Upper lobe of left lung (tissue), 6 donors: Measurements from ENCODE around the gene ZBED4. TPM values are rescaled to one million over a fixed set of nuclear protein-coding genes. Genes with fewer than 3 reads are reported as not detected.

ENCODE experiments used
- ATAC-seq, 2 donors: fragments of 200-7000 bp; cut with Tn5 transposase; one replicate each; pipeline ENCODE4 v1.9.1; 2022; ENCODE audit warnings: mild to moderate bottlenecking in 2 of 2, moderate library complexity in 2 of 2; ENCODE audit not compliant: low FRiP score in 2 of 2
- DNase-seq, 2 donors: peaks; one replicate each; pipeline ENCODE4 v3.0.0-alpha.2; 2019 to 2020
- H3K27ac ChIP-seq, 4 donors: fragments of 200-600 bp; sonication (generic); one replicate each; pipeline ENCODE4 v1.5.1; 2016 to 2019
- H3K27me3 ChIP-seq, 4 donors: fragments of 200-600 bp; sonication (generic); one replicate each; pipeline ENCODE4 v1.5.1; 2017 to 2019
- H3K36me3 ChIP-seq, 4 donors: fragments of 200-600 bp; sonication (generic); one replicate each; pipeline ENCODE4 v1.5.1; 2016 to 2019
- H3K4me1 ChIP-seq, 4 donors: fragments of 200-600 bp; sonication (generic); one replicate each; pipeline ENCODE4 v1.5.1; 2018 to 2019
- H3K4me3 ChIP-seq, 4 donors: fragments of 200-600 bp; sonication (generic); one replicate each; pipeline ENCODE4 v1.5.1; 2017 to 2019; ENCODE audit warnings: mild to moderate bottlenecking in 2 of 4, moderate library complexity in 1 of 4
- H3K9me3 ChIP-seq, 4 donors: fragments of 200-600 bp; sonication (generic); one replicate each; pipeline ENCODE4 v1.5.1; 2018 to 2019
- EP300 ChIP-seq, 4 donors: sonication (generic); formaldehyde crosslinking; IDR thresholded peaks; one replicate each; pipeline ENCODE4 v1.5.1; 2017; ENCODE audit warnings: antibody characterized with exemption in 4 of 4, control low read depth in 2 of 4
- POLR2A ChIP-seq, 4 donors: fragments of 450-650 bp; IDR thresholded peaks; one replicate each; pipeline ENCODE4 v1.5.1; 2016 to 2017; ENCODE audit warnings: antibody characterized with exemption in 4 of 4, mild to moderate bottlenecking in 2 of 4
- POLR2AphosphoS5 ChIP-seq, 2 donors: sonication (generic); formaldehyde crosslinking; IDR thresholded peaks; one replicate each; pipeline ENCODE4 v1.5.1; 2017; ENCODE audit warnings: antibody characterized with exemption in 2 of 2
- WGBS, 2 donors: methylation state at CpG; one replicate each; pipeline ENCODE4 v1.1.5; 2017 to 2018; 5-methylcytosine and 5-hydroxymethylcytosine counted together
- total RNA-seq, 6 donors: library from RNA; depleted of rRNA in 4 of 6; stranded (reverse); fragments of >200 nt in 4 of 6; gene quantifications; one replicate each; pipeline versions ENCODE4 v1.1.0 to v1.2.1, GENCODE V29; 2016 to 2021
- TF ChIP-seq, protein P1 (sequence below), 6 experiments: fragments of 450-650 bp in 4 of 6; fragments of 200-600 bp in 2 of 6; sonication (generic) in 2 of 6; IDR thresholded peaks; one replicate each; pipeline ENCODE4 v1.5.1; 2016 to 2019; ENCODE audit warnings: antibody characterized with exemption in 6 of 6
- donor health status: DM: no; HTN: no; CAD: no; lungs with moderate emphysema.
- donor health status: DM: no; HTN: yes; CAD: no; lungs with severe emphysema.

Gene ZBED4
- total RNA-seq, 6 donors from 2014 or later = 10.8 to 19.9 (median 15.5) TPM

DNA sequence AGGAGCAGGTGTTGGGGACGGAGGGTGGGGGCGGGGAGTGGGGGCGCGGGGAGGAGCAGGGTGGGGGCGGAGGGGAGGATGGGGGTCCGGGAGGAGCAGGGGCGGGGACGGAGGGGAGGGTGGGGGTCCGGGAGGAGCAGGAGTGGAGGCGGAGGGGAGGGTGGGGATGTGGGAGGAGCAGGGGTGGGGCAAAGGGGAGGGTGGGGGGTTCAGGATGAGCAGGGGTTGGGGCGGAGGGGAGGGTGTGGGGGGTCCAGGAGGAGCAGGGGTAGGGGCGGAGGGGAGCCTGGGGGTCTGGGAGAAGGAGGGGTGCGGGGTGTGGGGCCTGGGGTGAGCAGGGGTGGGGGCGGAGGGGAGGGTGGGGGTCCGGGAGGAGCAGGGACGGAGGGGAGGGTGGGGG, 81.9 kb downstream of the ZBED4 start:
- H3K9me3 ChIP-seq = no peaks in the 10 kb centered on the region
- DNase-seq (no peak), ATAC-seq (no peak)
- peaks cover 58 to 87% (median 66%) of the 10 kb centered on the region in 4 donors for H3K4me1 ChIP-seq
- TF ChIP-seq POLR2A (IDR thresholded peaks at IDR 0.05) = no peak
- TF ChIP-seq, protein P1, sequence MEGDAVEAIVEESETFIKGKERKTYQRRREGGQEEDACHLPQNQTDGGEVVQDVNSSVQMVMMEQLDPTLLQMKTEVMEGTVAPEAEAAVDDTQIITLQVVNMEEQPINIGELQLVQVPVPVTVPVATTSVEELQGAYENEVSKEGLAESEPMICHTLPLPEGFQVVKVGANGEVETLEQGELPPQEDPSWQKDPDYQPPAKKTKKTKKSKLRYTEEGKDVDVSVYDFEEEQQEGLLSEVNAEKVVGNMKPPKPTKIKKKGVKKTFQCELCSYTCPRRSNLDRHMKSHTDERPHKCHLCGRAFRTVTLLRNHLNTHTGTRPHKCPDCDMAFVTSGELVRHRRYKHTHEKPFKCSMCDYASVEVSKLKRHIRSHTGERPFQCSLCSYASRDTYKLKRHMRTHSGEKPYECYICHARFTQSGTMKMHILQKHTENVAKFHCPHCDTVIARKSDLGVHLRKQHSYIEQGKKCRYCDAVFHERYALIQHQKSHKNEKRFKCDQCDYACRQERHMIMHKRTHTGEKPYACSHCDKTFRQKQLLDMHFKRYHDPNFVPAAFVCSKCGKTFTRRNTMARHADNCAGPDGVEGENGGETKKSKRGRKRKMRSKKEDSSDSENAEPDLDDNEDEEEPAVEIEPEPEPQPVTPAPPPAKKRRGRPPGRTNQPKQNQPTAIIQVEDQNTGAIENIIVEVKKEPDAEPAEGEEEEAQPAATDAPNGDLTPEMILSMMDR (IDR thresholded peaks at IDR 0.05) = no peak
- peak overlapping the region; percentile 95 to 100 (median 98) for H3K27ac ChIP-seq
- H3K36me3 ChIP-seq = no peaks in the 10 kb centered on the region
- no CpG with 5 or more reads among the region's 16 CpGs for WGBS, 2 donors
- H3K27me3 ChIP-seq = no peaks in the 10 kb centered on the region
- H3K4me3 ChIP-seq = peak overlapping the region in 3 of 4 donors; percentile 45 to 61 (median 61)

- peak; percentile 88 to 92 for TF ChIP-seq POLR2AphosphoS5 (IDR thresholded peaks at IDR 0.05)
- TF ChIP-seq EP300 (IDR thresholded peaks at IDR 0.05) = peak; percentile 17 to 94 (median 74)
- TF ChIP-seq, protein P1 (IDR thresholded peaks at IDR 0.05) = peak in 1 of 6 experiments; percentile 18
- TF ChIP-seq POLR2A (IDR thresholded peaks at IDR 0.05) = peak in 2 of 4 donors; percentile 19 to 72
- 5 to 15% methylated on average over 10 to 32 of the region's 52 CpGs for whole genome bisulfite sequencing, 2 donors
- Histone ChIP-seq H3K4me1 (peaks cover 51 to 80% (median 59%) of the 10 kb centered on the region in 4 donors), H3K27ac (peak overlapping the region; percentile 95 to 100 (median 98)), H3K27me3 (no peaks in the 10 kb centered on the region), H3K4me3 (peak overlapping the region in 3 of 4 donors; percentile 45 to 61 (median 61)), H3K9me3 (no peaks in the 10 kb centered on the region), H3K36me3 (no peaks in the 10 kb centered on the region)
- ATAC-seq = peak; percentile 81 to 90
- DNase-seq = peak; percentile 97 to 98
Observed at GRCh38 chr22:49936018-49936972, 82.7 kb downstream of the ZBED4 start.

GRCh38 chr22:49936973-49937757, 83.5 kb downstream of the ZBED4 start:
- Histone ChIP-seq H3K36me3 (no peaks in the 10 kb centered on the region), H3K27me3 (no peaks in the 10 kb centered on the region), H3K9me3 (no peaks in the 10 kb centered on the region), H3K4me1 (peaks cover 42 to 71% (median 51%) of the 10 kb centered on the region in 4 donors), H3K27ac (peak overlapping the region; percentile 95 to 100 (median 98)), H3K4me3 (peak overlapping the region in 2 of 4 donors; percentile 61)
- ATAC-seq = no peak
- 41% methylated on average over 19 of the region's 21 CpGs; no CpG with 5 or more reads in 1 of the 2 donors for WGBS, 2 donors
- DNase-seq = peak in 1 of 2 donors; percentile 65
- no peak for TF ChIP-seq EP300 (IDR thresholded peaks at IDR 0.05)
- TF ChIP-seq POLR2AphosphoS5 (IDR thresholded peaks at IDR 0.05) = peak; percentile 26 to 46
- TF ChIP-seq, protein P1 (IDR thresholded peaks at IDR 0.05) = no peak
- peak in 1 of 4 donors; percentile 7 for TF ChIP-seq POLR2A (IDR thresholded peaks at IDR 0.05)

DNA sequence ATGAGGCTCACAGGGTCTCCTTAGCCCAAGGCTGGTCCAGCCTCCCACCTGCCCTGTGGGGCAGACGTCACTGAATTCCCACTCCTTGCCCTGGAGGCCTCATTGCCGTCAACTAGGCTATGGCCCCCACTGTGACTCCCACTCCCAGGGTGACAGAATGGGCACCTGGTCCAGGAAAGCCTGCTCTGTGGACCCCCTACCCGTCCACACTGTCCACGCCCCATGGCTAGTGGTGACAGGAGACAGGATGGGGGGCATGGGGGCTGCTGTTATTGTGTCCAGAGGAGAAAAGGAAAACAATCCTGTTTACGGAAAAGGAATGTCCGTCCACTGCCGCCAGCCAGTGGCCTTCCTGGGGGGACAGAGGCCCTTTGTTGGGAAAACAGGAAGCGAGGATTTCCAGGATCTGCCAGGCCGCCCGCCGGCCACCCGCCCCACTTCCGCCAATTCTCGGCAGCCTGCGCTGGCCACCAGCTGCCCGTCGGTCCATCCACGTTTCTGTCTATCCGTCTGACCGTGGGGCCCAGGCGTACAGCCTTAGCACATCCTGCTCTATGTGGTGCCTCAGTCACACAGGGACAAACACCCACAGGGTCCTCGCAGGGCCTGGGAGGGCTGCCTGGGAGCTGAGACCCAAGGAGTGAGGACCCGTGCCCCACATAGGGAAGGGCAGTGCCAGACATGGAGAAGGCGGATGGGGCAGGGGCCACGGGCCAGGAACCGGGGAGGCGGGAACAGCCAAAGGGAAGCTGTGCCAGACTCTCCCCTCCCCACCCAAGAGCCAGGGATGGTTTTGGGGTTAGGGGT, 84.3 kb downstream of the ZBED4 start:
- H3K27ac ChIP-seq = peak overlapping the region; percentile 95 to 100 (median 98)
- no peaks in the 10 kb centered on the region for H3K27me3 ChIP-seq
- no peaks in the 10 kb centered on the region for H3K9me3 ChIP-seq
- DNase-seq (peak in 1 of 2 donors; percentile 86), ATAC-seq (no peak)
- TF ChIP-seq POLR2AphosphoS5 (IDR thresholded peaks at IDR 0.05) (peak; percentile 86 to 94), EP300 (IDR thresholded peaks at IDR 0.05) (peak in 3 of 4 donors; percentile 85 to 90 (median 85)), POLR2A (IDR thresholded peaks at IDR 0.05) (no peak)
- TF ChIP-seq, protein P1 (IDR thresholded peaks at IDR 0.05) = no peak
- H3K4me1 ChIP-seq = peaks cover 38 to 63% (median 44%) of the 10 kb centered on the region in 4 donors
- 59 to 79% methylated on average over 10 to 27 of the region's 27 CpGs for WGBS, 2 donors
- no peaks in the 10 kb centered on the region for H3K36me3 ChIP-seq
- peak overlapping the region in 1 of 4 donors; percentile 61 for H3K4me3 ChIP-seq
